Activated CD8-positive, alpha-beta T cell treated with anti-CD3 and anti-CD28 coated beads, Interleukin-2, amount 10 ng/mL, durations not matched to agents 7 days and 5 days (primary cell): ENCODE data around the gene SMIM45.

Experiments used
- ATAC-seq: fragments of 150-1000 bp; cut with Tn5 transposase; one replicate; pipeline ENCODE4 v1.10.0; 2021; ENCODE audit warnings: moderate library complexity
- CTCF ChIA-PET: fragments of 350-600 bp; sonication (Branson Sonifier 250); formaldehyde crosslinking; loops from one replicate; lab custom pipeline; 2021; ENCODE audit warnings: antibody characterized with exemption; lab: Charles Lee
- POLR2A ChIA-PET: fragments of 350-600 bp; sonication (Branson Sonifier 250); formaldehyde crosslinking; loops from one replicate; lab custom pipeline; 2021; ENCODE audit warnings: antibody characterized with exemption; lab: Charles Lee
- DNase-seq: peaks from one replicate; pipeline ENCODE4 v3.0.0-alpha.2; 2020
- H3K27ac Mint-ChIP-seq: one replicate; pipeline ENCODE4 v1.8.0; 2021; ENCODE audit warnings: mild to moderate bottlenecking, mixed read lengths
- H3K27me3 Mint-ChIP-seq: one replicate; pipeline ENCODE4 v1.8.0; 2021; ENCODE audit warnings: low read depth, mixed read lengths
- H3K36me3 Mint-ChIP-seq: one replicate; pipeline ENCODE4 v1.8.0; 2021; ENCODE audit warnings: low read depth, mixed read lengths
- H3K4me1 Mint-ChIP-seq: one replicate; pipeline ENCODE4 v1.8.0; 2021; ENCODE audit warnings: low read depth, mixed read lengths
- H3K4me3 Mint-ChIP-seq: one replicate; pipeline ENCODE4 v1.8.0; 2021; ENCODE audit warnings: mild to moderate bottlenecking, mixed read lengths
- H3K9me3 Mint-ChIP-seq: one replicate; pipeline ENCODE4 v1.8.0; 2022; ENCODE audit warnings: mixed read lengths; ENCODE audit not compliant: insufficient read depth

The SMIM45 gene

GRCh38 chr22:41910050-41911000 is 41.6 kb upstream of the SMIM45 start:
- peaks cover 28% of the 10 kb centered on the region for H3K4me1 Mint-ChIP-seq
- peaks cover 15% of the 10 kb centered on the region for H3K36me3 Mint-ChIP-seq
- H3K9me3 Mint-ChIP-seq = no peaks in the 10 kb centered on the region
- no peak for DNase-seq
- peaks cover 35% of the 10 kb centered on the region for H3K27me3 Mint-ChIP-seq
- no peak overlapping the region for H3K27ac Mint-ChIP-seq
- CTCF ChIA-PET = interaction anchor here (1.6 kb wide), 1 partner anchor 15 kb away, joined by 8 read pairs; no protein-coding TSS in a partner anchor
- H3K4me3 Mint-ChIP-seq = no peak overlapping the region
- ATAC-seq = peak; percentile 39
- POLR2A ChIA-PET = interaction anchor here (2.2 kb wide), 1 partner anchor 9 kb away, joined by 6 read pairs; no protein-coding TSS in a partner anchor

GRCh38 chr22:41911001-41911611 is 40.8 kb upstream of the SMIM45 start:
- peaks cover 10% of the 10 kb centered on the region for H3K36me3 Mint-ChIP-seq
- H3K9me3 Mint-ChIP-seq = no peaks in the 10 kb centered on the region
- DNase-seq (no peak), ATAC-seq (no peak)
- CTCF ChIA-PET = interaction anchor here (0.6 to 1.6 kb wide), 3 partner anchors 14 to 110 kb away, joined by 3 to 8 read pairs (median 3); partner anchors contain the start of gene CCDC134
- peaks cover 32% of the 10 kb centered on the region for H3K4me1 Mint-ChIP-seq
- H3K27me3 Mint-ChIP-seq = peaks cover 42% of the 10 kb centered on the region
- no peak overlapping the region for H3K27ac Mint-ChIP-seq
- no peak overlapping the region for H3K4me3 Mint-ChIP-seq
- POLR2A ChIA-PET = interaction anchor here (0.8 kb wide), 1 partner anchor 20 kb away, joined by 4 read pairs; no protein-coding TSS in a partner anchor

DNA sequence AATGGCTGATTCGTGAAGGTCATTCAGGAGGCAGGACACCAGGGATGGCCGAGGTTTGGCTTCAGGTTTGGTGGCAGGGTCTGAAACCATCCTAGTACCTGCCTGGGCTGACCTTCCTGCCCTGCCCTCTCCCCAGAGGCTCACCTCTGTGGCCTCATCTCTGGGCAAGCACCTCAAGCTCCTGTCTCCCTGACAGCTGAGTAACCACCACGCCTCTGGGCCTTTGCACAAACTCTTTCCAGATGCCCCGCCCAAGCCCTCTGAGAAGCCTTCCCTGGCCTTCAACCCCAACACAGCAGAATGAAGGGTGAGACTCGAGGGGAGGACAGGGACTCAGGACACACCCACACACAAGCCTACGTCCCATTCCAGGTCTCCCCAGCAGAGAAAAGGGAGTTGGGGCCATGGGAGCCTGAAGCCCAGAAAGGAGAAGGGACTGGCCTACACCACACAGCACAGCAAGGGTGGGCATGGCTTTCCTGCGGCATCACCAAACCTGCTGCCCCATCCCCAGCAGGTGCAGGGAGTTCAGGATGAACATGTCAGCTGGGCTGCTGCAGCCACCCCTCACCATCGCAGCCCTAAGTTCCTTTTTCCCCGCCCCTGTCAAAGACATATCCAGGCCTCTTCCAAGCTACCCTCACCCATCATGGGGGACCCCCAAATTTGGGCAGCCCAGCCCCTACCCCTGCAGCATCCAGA is 39.5 kb upstream of the SMIM45 start:
- H3K4me3 Mint-ChIP-seq = no peak overlapping the region
- H3K9me3 Mint-ChIP-seq = no peaks in the 10 kb centered on the region
- H3K36me3 Mint-ChIP-seq = peaks cover 6% of the 10 kb centered on the region
- DNase-seq (no peak), ATAC-seq (no peak)
- no peak overlapping the region for H3K27ac Mint-ChIP-seq
- peaks cover 31% of the 10 kb centered on the region for H3K4me1 Mint-ChIP-seq
- H3K27me3 Mint-ChIP-seq = peaks cover 55% of the 10 kb centered on the region
- ChIA-PET CTCF (interaction anchor here (0.6 to 1.6 kb wide), 5 partner anchors 13 to 76 kb away, joined by 3 to 8 read pairs (median 3); partner anchors contain the start of gene TNFRSF13C), POLR2A (interaction anchor here (0.7 kb wide), 1 partner anchor 15 kb away, joined by 3 read pairs; no protein-coding TSS in a partner anchor)

DNA sequence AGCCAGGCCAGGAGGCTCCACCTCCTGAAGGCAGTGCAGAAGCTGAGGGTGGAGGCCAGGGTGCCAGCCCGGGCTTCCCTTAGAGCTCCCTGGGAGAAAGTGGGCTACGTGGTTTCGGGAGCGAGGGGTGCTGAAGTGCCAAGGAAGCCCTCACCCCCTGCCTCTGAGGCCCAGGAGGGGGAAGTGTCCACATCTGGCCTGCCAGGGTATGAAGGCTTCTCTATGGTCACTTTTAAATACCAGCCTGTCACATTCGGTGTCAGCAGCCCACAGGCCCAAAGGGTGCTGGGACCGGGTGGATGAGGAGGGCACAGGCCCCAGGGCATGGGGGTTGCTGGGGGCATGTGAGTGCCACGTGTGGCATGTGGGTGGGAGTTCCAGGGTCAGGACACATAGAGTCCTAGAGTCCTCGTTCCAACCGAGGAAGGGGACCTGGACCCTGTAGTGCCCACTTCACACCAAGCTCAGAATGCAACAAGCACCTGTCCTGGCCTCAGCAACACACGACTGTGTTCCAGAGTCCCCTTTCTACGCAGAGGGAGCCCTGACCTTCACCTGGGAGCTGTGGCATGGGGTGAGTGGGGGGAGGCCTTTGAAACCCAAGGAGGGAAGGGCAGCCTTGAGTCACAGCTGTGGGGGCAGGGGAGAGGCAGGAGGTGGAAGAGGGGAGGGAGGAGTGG is 38.8 kb upstream of the SMIM45 start:
- no peak overlapping the region for H3K27ac Mint-ChIP-seq
- peaks cover 56% of the 10 kb centered on the region for H3K27me3 Mint-ChIP-seq
- H3K4me1 Mint-ChIP-seq = peaks cover 28% of the 10 kb centered on the region
- no peak overlapping the region for H3K4me3 Mint-ChIP-seq
- peaks cover 4% of the 10 kb centered on the region for H3K36me3 Mint-ChIP-seq
- DNase-seq (no peak), ATAC-seq (no peak)
- POLR2A ChIA-PET = interaction anchor here (0.7 kb wide), 1 partner anchor 15 kb away, joined by 3 read pairs; no protein-coding TSS in a partner anchor
- CTCF ChIA-PET = interaction anchor here (0.6 to 1.4 kb wide), 3 partner anchors 13 to 77 kb away, joined by 3 to 5 read pairs (median 3); partner anchors contain the start of gene TNFRSF13C
- no peaks in the 10 kb centered on the region for H3K9me3 Mint-ChIP-seq

DNA sequence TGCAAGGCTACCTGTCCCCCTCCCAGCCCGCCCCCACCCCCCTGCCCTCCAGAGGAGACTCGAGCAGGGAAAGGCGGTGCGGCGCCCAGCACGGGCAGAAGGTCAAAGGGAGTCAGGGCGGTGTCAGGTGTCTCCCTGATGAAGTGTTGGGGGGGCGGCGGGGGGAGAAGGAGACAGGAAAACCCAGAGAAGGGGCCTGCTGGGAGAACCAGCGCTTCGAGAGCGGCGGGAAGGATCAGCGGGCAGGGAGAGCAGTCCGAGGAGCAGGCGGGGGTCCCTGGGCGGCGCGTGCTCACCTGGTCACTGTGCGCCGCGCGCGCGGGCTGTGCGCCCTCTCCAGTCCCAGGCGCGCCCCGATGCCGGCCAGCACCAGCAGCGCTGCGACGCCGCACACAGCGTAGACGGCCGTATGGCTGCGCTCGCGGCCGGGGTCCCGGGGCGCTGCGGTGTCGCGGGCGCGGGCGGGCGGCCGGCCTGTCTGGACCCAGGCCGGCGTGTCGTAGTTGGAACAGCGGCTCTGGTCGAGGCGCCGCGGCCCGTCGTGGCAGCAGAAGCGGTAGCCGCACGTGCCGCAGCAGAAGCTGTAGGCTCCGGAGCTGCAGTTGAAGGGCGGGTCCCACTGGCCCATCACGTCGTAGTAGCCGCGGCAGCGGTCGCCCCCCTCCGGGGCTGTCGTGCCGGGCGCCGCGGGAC is 38.0 kb upstream of the SMIM45 start:
- Mint-ChIP-seq H3K36me3 (peaks cover 4% of the 10 kb centered on the region), H3K27ac (no peak overlapping the region), H3K4me3 (no peak overlapping the region)

GRCh38 chr22:41914611-41915034 is 37.3 kb upstream of the SMIM45 start:
- H3K4me1 Mint-ChIP-seq = peaks cover 25% of the 10 kb centered on the region
- no peaks in the 10 kb centered on the region for H3K36me3 Mint-ChIP-seq
- H3K9me3 Mint-ChIP-seq = no peaks in the 10 kb centered on the region
- ChIA-PET CTCF (no interaction called here), POLR2A (no interaction called here)
- no peak overlapping the region for H3K4me3 Mint-ChIP-seq
- ATAC-seq (peak; percentile 6), DNase-seq (no peak)
- peaks cover 52% of the 10 kb centered on the region for H3K27me3 Mint-ChIP-seq
- H3K27ac Mint-ChIP-seq = no peak overlapping the region

More for the DNA sequence above, 38.0 kb upstream of the SMIM45 start:
- H3K9me3 Mint-ChIP-seq = no peaks in the 10 kb centered on the region
- H3K27me3 Mint-ChIP-seq = peaks cover 56% of the 10 kb centered on the region
- CTCF ChIA-PET = no interaction called here
- ATAC-seq = no peak
- POLR2A ChIA-PET = no interaction called here
- H3K4me1 Mint-ChIP-seq = peaks cover 26% of the 10 kb centered on the region
- no peak for DNase-seq

- no peak within 1 kb of the TSS for H3K27ac Mint-ChIP-seq
- peak; percentile 56 for DNase-seq
- ATAC-seq = peak; percentile 56
- peaks cover 52% of the 10 kb centered on the region for H3K27me3 Mint-ChIP-seq
- H3K4me1 Mint-ChIP-seq = peaks cover 25% of the 10 kb centered on the region
- H3K36me3 Mint-ChIP-seq = no peaks in the 10 kb centered on the region
- H3K9me3 Mint-ChIP-seq = no peaks in the 10 kb centered on the region
- no peak within 1 kb of the TSS for H3K4me3 Mint-ChIP-seq
- POLR2A ChIA-PET = interaction anchor here (1.0 kb wide), 1 partner anchor 228 kb away, joined by 4 read pairs; no protein-coding TSS in a partner anchor
- CTCF ChIA-PET = no interaction called here
These were observed 36.7 kb upstream of the SMIM45 start, which contains the start of gene SHISA8 for GRCh38 chr22:41915035-41915785. Gene SHISA8 (minus strand): TSS chr22:41915074. CDS start chr22:41914667, 407 bp downstream.

- peaks cover 28% of the 10 kb centered on the region for H3K4me1 Mint-ChIP-seq
- no peaks in the 10 kb centered on the region for H3K9me3 Mint-ChIP-seq
- no peak overlapping the region for H3K4me3 Mint-ChIP-seq
- no peak for DNase-seq
- ChIA-PET CTCF (interaction anchor here (0.8 to 2.9 kb wide), 2 partner anchors 10 to 57 kb away, joined by 3 to 8 read pairs; no protein-coding TSS in a partner anchor), POLR2A (interaction anchor here (1.0 kb wide), 1 partner anchor 229 kb away, joined by 4 read pairs; no protein-coding TSS in a partner anchor)
- no peak overlapping the region for H3K27ac Mint-ChIP-seq
- H3K36me3 Mint-ChIP-seq = no peaks in the 10 kb centered on the region
- ATAC-seq = no peak
- peaks cover 53% of the 10 kb centered on the region for H3K27me3 Mint-ChIP-seq
These were observed 36.0 kb upstream of the SMIM45 start for GRCh38 chr22:41915786-41916493.

DNA sequence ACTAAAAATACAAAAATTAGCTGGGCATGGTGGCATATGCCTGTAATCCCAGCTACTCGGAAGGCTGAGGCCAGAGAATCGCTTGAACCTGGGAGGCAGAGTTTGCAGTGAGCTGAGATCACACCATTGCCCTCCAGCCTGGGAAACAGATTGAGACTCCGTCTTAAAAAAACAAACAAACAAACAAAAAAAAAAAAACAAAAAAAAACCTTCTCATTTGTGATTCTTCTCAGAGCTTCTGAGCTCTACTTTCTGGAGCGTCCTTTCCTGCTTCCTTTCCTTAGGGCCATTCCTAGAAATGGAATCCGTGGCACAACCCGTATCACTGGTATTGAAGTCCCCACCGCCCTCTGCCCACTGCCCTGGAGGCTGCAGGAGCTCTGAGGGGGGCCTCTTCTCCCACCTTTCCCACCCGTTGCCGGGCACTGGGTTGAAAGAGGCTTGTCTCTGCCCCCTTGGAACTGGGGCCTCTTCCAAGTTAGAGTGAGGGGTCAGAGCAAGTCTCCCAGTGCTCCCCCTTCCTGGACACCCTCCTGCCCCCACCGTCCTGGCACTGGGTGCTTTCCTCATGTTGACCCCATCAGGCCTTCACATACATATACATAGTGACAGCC is 35.1 kb upstream of the SMIM45 start:
- Mint-ChIP-seq H3K4me1 (peaks cover 24% of the 10 kb centered on the region), H3K4me3 (no peak overlapping the region), H3K9me3 (no peaks in the 10 kb centered on the region), H3K27ac (no peak overlapping the region), H3K36me3 (no peaks in the 10 kb centered on the region), H3K27me3 (peaks cover 46% of the 10 kb centered on the region)
- ChIA-PET CTCF (interaction anchor here (0.8 to 2.9 kb wide), 2 partner anchors 9 to 58 kb away, joined by 3 to 8 read pairs; no protein-coding TSS in a partner anchor), POLR2A (interaction anchor here (1.4 kb wide), 1 partner anchor 12 kb away, joined by 3 read pairs; no protein-coding TSS in a partner anchor)
- DNase-seq (no peak), ATAC-seq (no peak)
